Measurements from ENCODE around the gene IL34. TPM values are rescaled to one million over a fixed set of nuclear protein-coding genes. Genes with fewer than 3 reads are reported as not detected.
A peak's percentile ranks its signal among the peaks of the same experiment; 100 is the strongest.

Gene IL34
- polyA plus RNA-seq, 1 donor (not counting 4 experiments of a cell fraction or from before 2014, with no cell fraction given), result 0.08 TPM

GRCh38 chr16:70701998-70702397 lies 55.6 kb downstream of the IL34 start:
- dilution Hi-C loops (cut with MboI; ENCODE audit: extremely low pct_ligation_motif_present, low sequenced_read_pairs), result no loop called here
- Histone ChIP-seq H3K4me2 (ENCODE audit: control insufficient read depth, extremely low read depth, insufficient read depth, low read depth, low read length) (peak overlapping the region; percentile 35), H3K9me1 (ENCODE audit: control insufficient read depth, extremely low read depth, insufficient read depth, low read length) (no peaks in the 10 kb centered on the region), H3K79me2 (ENCODE audit: control insufficient read depth, insufficient read depth, low read length) (no peaks in the 10 kb centered on the region), H3K36me3 (ENCODE audit: control insufficient read depth in 2 of 2, extremely low read depth in 1 of 2, insufficient read depth in 2 of 2, low read length in 2 of 2) (peaks cover 1 to 4% of the 10 kb centered on the region in 2 experiments), H2AFZ (ENCODE audit: control insufficient read depth, low read length) (no peak overlapping the region), H3K9ac (ENCODE audit: control insufficient read depth, extremely low read depth, insufficient read depth, low read length) (no peak overlapping the region), H3K9me3 (ENCODE audit: control insufficient read depth, low read depth, low read length) (no peaks in the 10 kb centered on the region), H4K20me1 (ENCODE audit: control insufficient read depth, extremely low read depth, insufficient read depth, low read length) (no peaks in the 10 kb centered on the region), H3K27ac (ENCODE audit: control insufficient read depth, insufficient read depth, low read length) (no peak overlapping the region), H3K4me1 (ENCODE audit: control insufficient read depth, extremely low read depth, insufficient read depth, low read length) (peaks cover 65% of the 10 kb centered on the region), H3K4me3 (ENCODE audit: control insufficient read depth in 2 of 3, extremely low read depth in 1 of 3, insufficient read depth in 2 of 3, low read depth in 1 of 3, low read length in 3 of 3) (no peak overlapping the region), H3K27me3 (ENCODE audit: control insufficient read depth, extremely low read depth, insufficient read depth, low read length) (no peaks in the 10 kb centered on the region)
- FAIRE-seq (no peak), DNase-seq (ENCODE audit: low read depth, low spot score) (no peak)
- TF ChIP-seq EZH2 (IDR thresholded peaks at IDR 0.05; ENCODE audit: low read length), result no peak
- TF ChIP-seq, protein P1, sequence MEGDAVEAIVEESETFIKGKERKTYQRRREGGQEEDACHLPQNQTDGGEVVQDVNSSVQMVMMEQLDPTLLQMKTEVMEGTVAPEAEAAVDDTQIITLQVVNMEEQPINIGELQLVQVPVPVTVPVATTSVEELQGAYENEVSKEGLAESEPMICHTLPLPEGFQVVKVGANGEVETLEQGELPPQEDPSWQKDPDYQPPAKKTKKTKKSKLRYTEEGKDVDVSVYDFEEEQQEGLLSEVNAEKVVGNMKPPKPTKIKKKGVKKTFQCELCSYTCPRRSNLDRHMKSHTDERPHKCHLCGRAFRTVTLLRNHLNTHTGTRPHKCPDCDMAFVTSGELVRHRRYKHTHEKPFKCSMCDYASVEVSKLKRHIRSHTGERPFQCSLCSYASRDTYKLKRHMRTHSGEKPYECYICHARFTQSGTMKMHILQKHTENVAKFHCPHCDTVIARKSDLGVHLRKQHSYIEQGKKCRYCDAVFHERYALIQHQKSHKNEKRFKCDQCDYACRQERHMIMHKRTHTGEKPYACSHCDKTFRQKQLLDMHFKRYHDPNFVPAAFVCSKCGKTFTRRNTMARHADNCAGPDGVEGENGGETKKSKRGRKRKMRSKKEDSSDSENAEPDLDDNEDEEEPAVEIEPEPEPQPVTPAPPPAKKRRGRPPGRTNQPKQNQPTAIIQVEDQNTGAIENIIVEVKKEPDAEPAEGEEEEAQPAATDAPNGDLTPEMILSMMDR (optimal IDR thresholded peaks at IDR 0.05 in 1 of 3, IDR thresholded peaks at IDR 0.05 in 1 of 3, conservative IDR thresholded peaks at IDR 0.05 in 1 of 3; ENCODE audit: extremely low read depth in 1 of 3, insufficient read depth in 2 of 3, low read length in 3 of 3), result no peak

- no peaks in the 10 kb centered on the region for H3K9me1 ChIP-seq (ENCODE audit: control insufficient read depth, extremely low read depth, insufficient read depth, low read length)
- H3K36me3 ChIP-seq (ENCODE audit: control insufficient read depth in 2 of 2, extremely low read depth in 1 of 2, insufficient read depth in 2 of 2, low read length in 2 of 2), result peaks cover 1 to 4% of the 10 kb centered on the region in 2 experiments
- no peaks in the 10 kb centered on the region for H3K27me3 ChIP-seq (ENCODE audit: control insufficient read depth, extremely low read depth, insufficient read depth, low read length)
- no peak for DNase-seq (ENCODE audit: low read depth, low spot score)
- no peaks in the 10 kb centered on the region for H3K9me3 ChIP-seq (ENCODE audit: control insufficient read depth, low read depth, low read length)
- TF ChIP-seq, protein P1 (optimal IDR thresholded peaks at IDR 0.05 in 1 of 3, IDR thresholded peaks at IDR 0.05 in 1 of 3, conservative IDR thresholded peaks at IDR 0.05 in 1 of 3; ENCODE audit: extremely low read depth in 1 of 3, insufficient read depth in 2 of 3, low read length in 3 of 3), result no peak
- TF ChIP-seq EZH2 (IDR thresholded peaks at IDR 0.05; ENCODE audit: low read length), result no peak
- H3K9ac ChIP-seq (ENCODE audit: control insufficient read depth, extremely low read depth, insufficient read depth, low read length), result peak overlapping the region; percentile 13
- H3K4me2 ChIP-seq (ENCODE audit: control insufficient read depth, extremely low read depth, insufficient read depth, low read depth, low read length), result no peak overlapping the region
- no peak overlapping the region for H2AFZ ChIP-seq (ENCODE audit: control insufficient read depth, low read length)
- no peaks in the 10 kb centered on the region for H4K20me1 ChIP-seq (ENCODE audit: control insufficient read depth, extremely low read depth, insufficient read depth, low read length)
- H3K27ac ChIP-seq (ENCODE audit: control insufficient read depth, insufficient read depth, low read length), result peak overlapping the region; percentile 30
- no peak overlapping the region for H3K4me3 ChIP-seq (ENCODE audit: control insufficient read depth in 2 of 3, extremely low read depth in 1 of 3, insufficient read depth in 2 of 3, low read depth in 1 of 3, low read length in 3 of 3)
- H3K4me1 ChIP-seq (ENCODE audit: control insufficient read depth, extremely low read depth, insufficient read depth, low read length), result peaks cover 65% of the 10 kb centered on the region
- no peaks in the 10 kb centered on the region for H3K79me2 ChIP-seq (ENCODE audit: control insufficient read depth, insufficient read depth, low read length)
- dilution Hi-C loops (cut with MboI; ENCODE audit: extremely low pct_ligation_motif_present, low sequenced_read_pairs), result no loop called here
- no peak for FAIRE-seq
These were observed 56.3 kb downstream of the IL34 start for GRCh38 chr16:70702624-70703023.
